NCI-H2227 (cell line): ENCODE measurements around the gene KIF26B.

ENCODE experiments used
- DNase-seq: peaks from one replicate; lab custom pipeline; 2025; ENCODE audit not compliant: unreplicated experiment; lab: John Stamatoyannopoulos, UW

The KIF26B gene

DNA sequence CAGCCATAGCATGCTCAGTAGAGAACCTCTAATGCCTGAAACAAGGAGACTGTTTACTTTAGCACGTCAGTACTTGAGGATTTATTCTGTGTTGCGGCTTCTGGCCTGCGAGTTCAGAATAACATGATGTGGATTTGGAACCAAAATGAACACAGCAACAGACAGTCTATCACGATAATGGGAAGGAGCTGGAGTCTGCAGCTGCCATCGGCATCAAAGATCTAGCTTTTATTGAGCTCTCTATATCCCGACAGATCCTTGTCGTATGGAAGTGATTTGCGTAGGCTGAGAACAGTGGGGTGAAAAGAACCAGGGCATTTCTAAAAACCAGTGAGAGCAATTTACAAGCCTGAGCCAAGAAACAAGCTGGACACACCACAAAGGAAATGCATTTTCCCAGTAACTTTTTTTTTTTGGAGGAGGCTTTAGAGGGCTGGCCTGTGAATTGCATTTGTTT, 294.2 kb downstream of the KIF26B start:
- no peak for DNase-seq

DNA sequence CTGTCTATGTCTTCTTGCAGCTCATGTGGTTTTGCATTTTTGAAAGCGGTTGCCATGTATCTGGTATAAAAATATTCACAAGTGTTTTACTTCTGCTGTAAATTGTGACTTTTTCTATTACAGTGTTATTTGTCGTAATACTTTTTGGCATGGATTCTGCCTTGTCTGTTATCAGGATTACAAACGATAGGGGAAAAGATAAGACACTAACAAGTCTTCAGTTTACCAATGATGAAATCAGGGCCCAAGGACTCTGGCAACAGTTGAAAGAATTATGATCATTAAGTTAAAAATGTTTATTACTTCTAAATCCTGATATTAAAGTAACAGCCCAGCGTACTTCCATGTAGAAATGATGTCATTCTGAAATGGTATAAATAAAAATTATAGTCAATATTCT, 298.8 kb downstream of the KIF26B start:
- DNase-seq: no peak

DNA sequence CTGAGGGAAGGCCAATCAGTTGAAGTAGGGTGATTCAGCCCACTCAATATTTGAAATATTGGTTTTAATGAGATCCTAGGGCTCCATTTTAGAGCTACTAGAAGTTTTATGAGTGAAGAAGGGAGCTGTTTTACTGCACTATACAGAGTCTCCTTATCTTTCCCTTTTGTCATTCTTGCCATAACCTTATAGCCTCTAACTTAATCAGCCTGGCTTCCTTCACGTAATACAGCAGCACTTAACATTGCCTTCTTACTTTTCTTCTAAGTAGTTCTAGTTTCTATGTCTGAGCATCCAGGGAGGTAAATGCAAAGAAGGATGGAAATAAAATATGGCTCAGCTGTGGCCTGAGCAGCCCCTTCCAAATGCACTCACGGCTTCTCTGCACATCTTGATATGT, 299.3 kb downstream of the KIF26B start:
- no peak for DNase-seq

DNA sequence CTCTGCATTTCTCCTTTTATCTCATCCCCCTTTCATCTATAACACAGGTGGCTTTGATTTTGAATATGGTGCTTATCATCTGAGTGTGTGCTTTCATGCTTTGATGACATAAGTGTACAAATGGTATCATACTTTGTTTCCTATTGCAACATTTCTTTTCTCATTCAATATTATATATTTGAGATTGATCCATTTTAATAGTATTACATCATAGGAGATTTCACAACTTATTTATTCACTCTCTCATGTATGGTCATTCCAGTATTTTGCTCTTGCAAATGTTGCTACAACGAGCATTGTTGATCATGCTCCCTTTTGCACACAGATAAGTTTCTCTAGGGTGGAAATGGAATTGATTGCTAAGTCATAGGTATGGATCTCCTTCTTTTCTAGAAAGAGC, 302.8 kb downstream of the KIF26B start:
- DNase-seq: no peak

DNA sequence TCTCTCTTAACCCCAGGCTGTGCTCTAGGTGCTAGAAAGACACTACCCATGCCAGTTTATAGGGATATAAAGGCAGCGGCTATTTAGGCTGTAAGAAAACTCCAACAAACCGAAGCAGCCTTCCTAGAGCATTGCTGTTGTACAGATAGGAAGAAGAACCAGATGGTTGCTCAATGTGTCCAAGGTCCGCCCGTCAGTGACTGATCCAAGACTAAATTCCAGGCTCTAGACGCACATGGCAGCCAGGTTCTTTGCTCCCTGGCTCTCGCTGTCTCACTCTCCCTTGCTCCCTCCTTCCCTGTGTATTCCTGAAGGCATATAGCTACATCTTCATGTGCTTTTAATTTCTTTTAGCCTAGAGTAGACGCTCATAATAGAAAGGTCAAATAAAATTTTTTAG, 303.4 kb downstream of the KIF26B start:
- DNase-seq: peak; percentile 13

DNA sequence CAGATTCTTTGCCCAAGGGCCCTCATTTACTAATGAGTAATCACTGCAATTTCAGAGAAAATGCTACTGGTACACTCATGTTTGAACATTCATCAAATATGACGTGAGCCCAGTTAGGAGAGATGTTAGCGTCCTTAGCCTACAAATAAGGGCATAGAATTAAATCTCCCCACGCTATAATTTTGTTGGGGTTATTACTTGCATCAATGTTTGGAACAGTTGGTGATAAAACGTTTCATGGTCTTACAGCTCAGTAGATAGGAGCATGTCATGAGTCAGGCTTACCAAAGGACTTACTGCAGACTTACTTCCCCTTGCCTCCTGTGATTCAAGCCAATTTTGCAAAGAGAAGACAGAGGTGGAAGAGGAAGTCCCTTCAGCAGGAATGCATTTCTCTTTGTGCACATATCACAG, 304.0 kb downstream of the KIF26B start:
- peak; percentile 74 for DNase-seq

DNA sequence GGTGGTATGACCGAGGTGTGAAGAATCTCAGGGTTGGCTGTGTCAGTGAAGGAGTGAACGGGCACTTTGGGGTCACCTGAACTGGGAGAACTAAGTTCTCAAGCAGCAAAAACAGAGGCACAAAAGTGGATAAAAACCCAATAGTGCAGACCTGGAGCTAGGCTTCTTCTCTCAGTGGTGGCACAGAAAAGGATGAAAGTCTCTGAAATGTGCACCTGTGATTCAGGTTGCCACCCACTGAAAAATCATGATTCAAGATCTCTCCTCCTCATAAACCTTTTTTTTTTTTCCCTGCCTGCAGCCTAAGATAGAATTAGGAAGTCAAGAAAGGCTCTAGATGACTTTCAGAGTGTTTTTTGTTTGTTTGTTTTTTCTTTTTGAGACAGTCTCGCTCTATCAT, 304.8 kb downstream of the KIF26B start:
- no peak for DNase-seq

DNA sequence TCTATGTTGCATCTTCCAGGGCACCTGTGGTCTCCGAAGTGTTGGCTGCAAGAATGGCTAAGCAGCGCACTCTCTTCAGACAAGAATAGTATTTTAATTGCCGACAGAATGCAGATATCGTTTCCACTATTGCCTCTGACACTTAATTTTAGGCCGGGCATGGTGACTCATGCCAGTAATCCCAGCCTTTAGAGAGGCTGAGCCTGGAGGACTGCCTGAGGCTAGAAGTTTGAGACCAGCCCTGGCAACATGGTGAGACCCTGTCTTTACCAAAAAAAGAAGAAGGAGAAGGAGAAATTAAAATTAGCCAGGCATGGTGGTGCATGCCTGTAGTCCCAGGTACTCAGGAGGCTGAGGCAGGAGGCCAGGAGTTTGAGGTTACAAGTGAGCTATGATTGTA, 306.9 kb downstream of the KIF26B start:
- no peak for DNase-seq

DNA sequence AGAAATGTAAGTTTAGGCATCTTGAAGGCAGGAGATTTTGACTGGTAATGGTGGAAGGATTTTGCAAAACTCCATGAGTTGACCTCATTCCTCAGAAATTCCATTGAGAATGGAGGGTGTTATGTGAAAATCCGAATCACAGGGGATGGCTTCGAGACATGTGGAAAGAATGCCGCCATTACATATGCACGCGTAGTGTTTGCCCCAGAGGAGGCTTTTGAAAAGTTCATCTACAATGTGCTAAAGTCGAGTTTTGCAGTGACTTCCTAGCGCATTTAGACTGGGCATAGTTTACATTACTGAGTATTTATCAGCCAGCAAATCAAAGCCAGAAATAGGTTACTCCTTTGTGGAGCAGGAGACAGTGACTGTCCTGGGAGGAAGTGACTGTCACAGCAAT, 307.4 kb downstream of the KIF26B start:
- DNase-seq: no peak

DNA sequence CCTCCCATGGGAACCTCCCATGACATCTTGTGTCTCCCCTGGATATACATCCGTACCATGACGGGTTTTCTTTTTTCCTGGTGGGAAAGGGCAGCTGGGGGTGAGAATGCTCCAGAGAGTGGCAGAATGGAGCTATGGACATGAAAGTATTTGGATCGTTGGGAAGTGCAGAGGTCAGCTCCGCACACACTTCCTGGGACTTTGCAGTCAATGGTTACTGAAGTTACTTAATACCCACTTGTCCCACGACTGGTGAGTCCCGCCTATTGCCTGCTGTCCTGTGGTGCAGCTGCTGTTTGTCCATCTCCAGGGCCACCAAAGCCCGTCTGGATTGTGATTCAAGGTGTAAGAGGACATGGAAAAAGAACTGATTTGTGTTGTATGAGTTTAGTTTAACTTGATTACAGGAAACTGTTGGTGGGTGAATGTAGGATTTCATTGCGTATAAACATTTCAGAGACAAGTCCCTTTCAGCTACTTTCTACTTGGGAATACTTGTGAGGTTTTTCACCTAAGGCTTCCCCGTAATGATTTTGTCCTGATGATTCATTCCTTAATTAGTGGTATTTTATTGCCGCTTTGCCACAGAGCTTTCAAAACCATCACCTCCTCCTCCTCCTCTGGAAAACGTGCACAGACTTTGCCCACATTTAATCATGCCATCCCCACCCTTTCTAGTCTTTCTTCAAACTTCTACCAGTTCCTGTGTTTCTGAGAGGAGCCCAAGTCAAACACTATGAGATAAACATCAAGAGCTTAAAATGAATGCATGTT, 308.8 kb downstream of the KIF26B start:
- DNase-seq: no peak

DNA sequence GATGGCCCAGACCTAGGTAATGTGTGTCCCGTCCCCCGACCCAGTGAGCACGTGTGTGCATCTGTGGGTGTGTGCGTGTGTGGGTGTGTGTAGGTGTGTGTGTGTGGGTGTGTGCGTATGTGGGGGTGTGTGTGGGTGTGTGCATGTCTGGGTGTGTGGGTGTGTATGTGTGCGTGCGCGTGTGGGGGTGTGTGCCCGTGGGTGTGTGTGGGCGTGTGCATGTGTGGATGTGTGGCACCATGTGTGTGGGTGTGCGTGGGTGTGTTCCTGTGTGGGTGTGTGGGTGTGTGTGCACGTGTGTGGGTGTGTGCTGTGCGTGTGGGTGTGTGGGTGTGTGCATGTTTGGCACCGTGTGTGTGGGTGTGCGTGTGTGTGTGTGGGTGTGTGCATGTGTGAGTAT, 309.5 kb downstream of the KIF26B start:
- no peak for DNase-seq

DNA sequence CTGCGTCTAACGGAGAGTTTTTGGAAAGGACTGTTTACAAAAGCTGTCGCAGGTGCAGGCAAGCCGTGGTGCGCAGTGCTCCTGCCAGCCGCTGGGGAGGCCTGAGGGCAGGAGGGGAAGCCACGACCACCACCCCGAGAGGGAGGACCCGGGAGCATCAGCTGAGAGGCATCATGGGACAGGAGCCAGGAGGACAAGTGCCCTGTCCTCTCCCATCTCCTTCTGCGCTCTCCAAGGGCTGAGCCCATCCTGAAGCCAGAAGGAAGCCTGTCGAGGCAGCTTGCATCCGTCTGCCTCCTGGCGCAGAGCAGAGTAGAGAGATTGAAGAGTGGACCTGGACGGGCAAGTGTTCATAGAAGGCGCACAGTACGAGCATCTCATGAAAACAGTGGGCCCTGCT, 310.9 kb downstream of the KIF26B start:
- DNase-seq: no peak

DNA sequence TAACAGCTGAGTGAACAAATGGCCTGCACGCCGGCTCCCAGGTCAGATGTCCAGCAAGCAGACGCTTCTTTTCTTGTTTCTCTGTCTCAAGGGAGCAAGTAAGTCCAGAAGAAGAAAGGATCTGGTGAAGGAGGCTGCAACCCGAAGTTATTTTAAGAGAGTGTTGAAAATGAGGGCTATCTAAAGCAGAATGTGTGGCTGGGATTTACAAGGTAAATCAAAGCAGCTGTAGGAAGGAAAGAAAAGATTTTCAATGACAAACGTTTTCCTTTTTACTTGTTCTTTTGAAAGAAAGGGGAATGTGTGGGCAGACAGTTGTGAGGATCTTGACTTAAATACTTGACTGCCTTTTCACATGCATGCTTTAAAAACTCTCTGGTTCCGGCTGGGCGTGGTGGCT, 311.5 kb downstream of the KIF26B start:
- DNase-seq: no peak

DNA sequence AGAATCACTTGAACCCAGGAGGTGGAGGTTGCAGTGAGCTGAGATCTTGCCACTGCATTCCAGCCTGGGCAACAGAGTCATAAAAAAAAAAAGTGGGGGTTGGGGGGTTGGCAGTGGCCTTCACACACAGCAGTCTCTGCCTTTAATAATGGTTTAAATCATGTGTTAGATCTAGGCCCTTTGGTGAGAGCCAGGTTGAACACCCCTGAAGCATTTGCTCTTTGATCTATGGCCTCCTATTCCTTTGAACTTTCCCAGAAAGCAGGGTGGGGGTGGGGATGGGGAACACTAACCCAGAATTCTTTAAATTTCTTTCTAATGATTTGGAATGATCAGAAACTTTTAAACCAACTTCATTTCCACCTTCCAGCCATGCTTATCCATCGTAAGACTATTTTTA, 313.0 kb downstream of the KIF26B start:
- no peak for DNase-seq

DNA sequence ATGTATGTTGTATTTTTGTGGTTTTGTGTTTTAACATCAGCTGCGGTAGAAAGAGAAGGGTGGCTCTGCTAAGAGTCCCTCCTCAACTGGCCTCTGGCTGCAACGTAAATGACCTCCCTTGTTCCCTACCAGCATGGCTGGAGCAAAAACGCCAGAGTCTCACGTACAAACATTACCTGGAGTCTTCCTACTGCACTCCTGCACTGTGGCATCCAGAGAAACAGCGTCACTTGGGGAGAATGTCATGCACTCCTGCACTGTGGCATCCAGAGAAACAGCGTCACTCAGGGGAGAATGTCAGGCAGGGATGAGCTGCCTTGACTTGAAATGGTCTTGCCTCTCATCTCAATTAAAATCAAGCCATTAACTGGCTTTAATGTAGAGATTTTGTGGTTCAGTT, 314.2 kb downstream of the KIF26B start:
- no peak for DNase-seq

DNA sequence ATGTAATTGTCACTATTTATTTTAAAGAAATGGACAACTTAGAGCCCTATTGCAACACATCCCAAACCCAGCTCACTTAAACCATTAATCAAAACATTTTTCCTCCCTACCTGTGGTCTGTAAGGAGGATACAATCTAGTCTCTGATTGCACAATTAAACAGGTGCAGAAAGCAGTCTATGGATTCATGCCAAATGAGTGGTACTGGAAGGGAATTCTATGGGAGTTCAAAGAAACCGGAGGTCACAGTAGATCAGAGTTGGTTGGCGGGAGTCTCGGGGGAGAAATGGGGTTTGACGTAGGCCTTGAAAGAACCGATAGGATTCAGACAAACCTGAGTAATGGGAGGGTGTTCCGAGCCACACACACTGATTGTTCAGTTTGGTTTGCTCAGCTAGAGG, 314.9 kb downstream of the KIF26B start:
- no peak for DNase-seq

DNA sequence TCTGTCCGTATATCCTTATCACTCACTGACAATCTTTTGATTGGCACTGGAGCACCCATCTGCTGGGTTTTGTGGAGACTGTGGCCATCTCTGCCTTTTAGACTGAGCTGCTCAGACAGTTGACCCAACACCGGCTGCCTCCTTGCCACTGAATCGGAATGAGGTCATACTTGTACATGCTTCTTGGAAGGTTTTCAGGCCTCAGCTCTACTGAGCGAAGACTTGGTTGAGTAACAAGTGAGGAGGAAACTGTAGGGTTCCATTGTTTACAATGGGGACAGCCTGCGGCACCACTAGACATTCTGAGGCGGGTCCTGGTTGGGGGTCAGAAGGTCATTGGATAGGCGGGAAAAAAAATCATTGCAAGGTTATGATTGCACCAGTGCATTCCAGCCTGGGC, 320.3 kb downstream of the KIF26B start:
- DNase-seq: no peak

DNA sequence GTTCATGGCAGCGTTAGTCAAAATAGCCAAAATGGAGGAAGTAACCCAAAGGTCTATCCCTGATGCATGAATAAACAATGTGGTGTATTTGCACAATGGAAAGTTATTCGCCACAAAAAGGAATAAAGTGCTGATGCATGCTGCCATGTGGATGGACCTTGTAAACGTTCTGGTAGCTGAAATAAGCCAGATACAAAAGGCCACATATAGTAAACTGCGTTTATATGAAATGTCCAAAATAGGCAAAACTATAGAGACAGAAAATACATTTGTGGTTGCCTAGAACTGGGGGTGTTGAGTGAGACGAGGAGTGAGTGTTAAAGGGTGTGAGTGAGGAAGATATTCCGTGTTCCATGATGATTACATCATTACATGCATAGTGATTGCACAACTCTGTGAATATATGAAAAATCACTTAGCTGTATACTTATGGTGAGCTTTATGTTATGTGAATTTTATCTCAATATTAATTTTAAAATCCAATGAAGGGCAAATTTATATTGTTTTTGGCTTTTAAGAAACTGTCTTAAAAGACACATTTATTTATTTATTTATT, 321.3 kb downstream of the KIF26B start:
- no peak for DNase-seq

DNA sequence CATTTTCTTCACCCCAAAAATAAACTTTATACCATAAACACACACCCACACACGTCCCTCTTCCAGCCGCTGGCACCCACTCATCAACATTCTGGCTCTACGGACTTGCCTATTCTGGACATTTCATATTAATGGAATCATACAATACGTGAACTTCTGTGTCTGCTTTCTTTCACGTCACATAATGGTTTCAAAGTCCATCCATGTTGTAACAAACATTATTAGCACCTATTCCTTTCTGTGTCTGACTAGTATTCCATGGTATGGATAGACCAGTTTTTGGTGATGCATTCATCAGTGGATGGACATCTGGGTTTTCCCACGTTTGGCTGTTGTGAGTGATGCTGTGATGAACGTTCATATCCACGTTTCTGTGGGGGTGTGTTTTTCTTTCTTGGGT, 323.2 kb downstream of the KIF26B start:
- DNase-seq: no peak

DNA sequence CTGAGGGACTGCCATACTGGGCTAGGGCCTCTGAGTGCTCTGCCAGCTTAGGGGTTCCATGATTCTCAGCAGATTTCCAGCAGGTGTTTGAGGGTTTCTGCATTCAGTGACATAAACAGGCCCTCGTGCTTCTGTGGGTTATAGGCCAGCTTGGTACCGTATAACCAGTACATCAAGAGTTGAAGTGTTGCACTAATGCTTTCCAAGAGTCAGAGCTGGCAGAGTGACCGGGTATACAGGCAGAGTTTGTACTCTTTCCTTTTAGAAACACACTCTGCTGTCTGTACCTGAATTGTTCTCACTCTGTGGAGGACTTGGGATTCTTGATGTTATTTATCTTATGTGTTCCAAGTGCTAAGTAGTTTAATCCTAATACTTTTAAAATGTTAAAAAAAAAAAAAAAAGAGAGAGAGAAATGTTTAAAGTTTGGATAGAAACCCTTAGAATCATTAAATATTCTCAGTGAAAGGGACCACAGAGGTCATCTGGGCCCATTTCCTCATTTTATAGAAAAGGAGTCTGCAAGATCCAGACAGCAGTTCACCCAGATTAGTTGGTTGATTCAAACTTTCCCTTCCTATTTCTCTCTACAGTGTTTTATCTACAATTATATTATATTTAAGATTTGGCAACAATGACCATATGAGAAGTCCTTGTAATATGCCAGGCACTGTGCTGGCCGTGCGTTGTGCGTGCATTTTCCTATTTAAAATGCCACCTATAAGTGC, 325.8 kb downstream of the KIF26B start:
- DNase-seq: no peak

DNA sequence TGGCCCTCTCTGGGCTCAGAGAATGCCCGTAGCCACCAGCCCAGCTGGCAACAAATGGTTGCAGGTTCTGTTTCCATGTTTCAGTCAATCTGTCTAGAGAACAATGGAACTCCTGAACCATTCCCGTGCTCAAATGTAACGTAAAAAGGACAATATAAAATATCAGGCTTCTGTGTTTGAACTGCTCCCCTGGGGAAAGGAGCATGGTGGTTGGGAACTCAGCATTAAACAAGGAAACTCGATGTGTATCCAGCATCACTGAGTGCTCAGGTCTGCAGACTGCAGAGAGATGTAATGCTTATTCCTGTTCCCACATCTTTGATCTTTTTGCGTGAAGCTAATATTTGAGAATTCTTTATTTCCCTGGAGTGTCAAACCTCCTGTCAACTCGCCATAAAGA, 326.5 kb downstream of the KIF26B start:
- DNase-seq: no peak

DNA sequence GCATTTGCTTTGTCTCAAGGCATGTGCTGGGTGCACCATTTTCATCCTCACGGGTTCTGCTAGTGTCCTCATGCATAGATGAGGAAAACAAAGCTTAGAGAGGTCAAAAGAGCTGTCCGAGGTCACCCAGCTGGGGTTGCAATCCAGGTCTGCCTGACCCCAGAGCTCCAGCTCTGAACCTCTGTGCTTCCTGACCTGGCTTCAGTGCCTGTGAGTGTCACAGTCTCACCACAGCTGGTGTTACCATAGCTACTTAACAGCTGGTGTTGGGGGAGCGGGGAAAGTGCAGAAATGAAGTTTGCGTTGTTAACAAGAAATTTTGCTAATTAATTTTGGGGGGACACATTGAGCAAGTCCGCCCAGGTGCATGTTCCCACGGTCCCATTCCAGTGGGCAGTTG, 328.5 kb downstream of the KIF26B start:
- DNase-seq: no peak
